HS-27A (cell line): ENCODE measurements around the gene KATNA1.
"Not testable (repeated sequence)": the region's sequence is repeated elsewhere in the genome, so short reads cannot be mapped to it uniquely, and the experiment has no call there.

ENCODE experiments used
- DNase-seq: peaks from one replicate; pipeline ENCODE4 v3.0.0-alpha.2; 2012; ENCODE audit warnings: low read depth, missing footprints

The KATNA1 gene

DNA sequence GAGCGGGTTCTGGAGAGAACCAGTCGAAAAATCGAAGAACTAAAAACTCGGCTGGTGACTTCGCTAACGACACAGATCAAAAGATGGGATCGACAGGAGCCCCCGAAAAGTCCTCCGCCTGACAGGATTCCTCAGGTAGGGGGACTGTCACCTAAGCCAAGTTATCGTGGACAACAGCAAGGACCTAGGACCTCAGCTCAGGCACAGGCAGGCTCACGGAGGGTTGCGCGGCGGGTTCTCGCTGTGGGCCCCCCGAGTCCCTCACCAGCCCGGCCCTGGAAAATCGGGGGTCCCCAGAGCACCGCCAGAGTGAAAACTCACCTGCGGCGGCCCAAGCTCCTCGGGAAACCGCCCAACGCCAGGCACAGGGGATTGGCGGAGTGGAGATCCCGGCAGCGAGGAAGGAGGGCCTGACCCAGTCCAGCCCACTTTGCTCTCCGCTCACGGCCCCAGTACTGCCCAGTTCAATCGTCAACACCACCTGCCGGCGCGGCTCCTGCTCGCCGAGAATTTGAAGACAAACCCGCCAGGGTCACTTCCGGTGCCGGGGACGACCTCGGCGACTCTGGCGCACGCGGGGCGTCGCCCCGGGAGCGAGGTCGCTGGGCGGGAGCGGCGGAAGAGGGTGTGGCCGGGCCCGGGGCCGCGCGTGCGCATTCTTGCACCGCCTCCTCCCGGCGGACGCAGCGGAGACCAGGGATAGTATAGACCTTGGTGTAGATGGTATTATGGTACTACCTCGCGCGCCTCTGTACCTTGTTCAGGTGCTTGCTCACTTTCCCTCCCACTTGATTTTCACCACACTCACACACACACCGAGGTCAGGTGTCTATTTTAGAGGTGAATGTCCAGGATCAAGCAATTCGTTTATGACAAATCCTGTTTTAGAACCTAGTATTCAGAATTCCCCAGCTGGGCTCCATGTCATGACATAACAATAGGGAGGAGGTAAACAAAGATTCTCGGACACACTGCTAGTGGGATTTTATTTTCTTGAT lies at the start of gene KATNA1:
KATNA1 (minus strand) TSS at position 567 of the 998 bp plus-strand sequence. CDS start 10,167 bp downstream, outside the sequence.
- DNase-seq, result peak; percentile 82

DNA sequence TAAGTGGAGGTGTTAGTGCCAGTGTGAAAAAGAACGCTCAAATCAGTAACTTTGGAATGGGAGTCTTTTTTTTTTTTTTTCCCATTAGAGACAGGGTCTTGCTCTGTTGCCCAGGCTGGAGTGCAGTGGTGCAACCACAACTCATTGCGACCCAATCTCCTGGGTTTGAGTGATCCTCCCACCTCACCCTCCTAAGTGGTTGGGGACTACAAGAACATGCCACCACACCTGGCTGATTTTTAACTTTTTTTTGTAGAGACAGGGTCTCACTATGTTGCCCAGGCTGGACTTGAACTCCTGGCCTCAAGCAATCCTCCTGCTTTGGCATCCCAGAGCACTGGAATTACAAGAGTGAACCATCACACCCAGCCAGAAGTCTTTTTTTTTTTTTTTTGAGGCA lies 49.7 kb upstream of the KATNA1 start:
- DNase-seq, result no peak

DNA sequence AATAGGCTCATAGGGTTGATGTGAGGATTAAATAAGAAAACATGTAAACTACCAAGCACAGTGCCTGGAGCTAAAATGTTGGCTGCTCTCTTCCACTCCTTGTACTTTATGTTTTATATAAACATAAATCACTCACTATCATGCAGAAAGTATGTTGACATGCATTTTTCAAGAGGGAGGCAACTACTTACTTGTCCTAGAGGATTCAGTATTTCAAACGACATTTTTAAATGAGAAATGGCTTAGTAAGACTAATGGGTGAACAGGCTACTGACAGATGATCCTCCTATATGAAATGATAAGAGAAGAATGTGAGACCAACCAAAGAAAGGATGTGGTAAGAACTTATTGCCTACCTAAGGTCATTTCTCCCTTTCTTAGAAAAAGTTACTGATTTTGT lies 48.4 kb upstream of the KATNA1 start:
- peak; percentile 38 for DNase-seq

DNA sequence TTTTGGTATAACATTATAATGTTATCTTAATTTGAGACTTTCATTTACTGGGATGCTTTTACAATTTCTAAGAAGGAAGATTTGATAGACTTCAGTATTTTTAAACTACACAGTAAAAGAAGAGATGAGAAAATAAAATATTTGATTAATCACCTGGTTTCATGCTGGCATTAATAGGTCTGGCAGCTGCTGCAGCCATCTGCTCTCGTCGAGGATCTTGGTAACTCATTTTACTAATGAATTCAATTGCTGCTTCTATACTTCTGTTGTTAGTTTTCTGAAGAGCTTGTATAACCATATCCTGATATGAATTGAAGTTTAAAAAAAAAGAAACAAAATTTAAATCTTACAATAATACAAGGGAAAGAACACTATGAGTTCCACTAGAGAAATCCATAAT lies 46.4 kb upstream of the KATNA1 start:
- no peak for DNase-seq

DNA sequence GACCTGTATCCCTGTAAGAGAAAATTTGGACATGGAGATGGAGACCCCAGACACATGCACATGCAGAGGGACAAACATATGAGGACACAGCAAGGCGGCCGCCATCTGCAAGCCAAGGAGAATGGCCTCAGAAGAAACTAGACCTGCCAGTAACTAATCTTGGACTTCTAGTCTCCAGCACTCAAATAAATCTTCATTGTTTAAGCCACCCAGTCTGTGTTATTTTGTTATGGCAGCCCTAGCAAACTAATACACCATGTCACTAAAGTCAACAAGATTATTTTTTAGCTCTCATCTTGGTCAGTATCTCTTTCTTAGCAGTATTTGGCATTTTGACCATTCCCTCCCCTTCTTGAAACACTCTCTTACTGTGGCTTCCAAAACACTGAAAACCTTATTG lies 42.7 kb upstream of the KATNA1 start:
- DNase-seq, result no peak

DNA sequence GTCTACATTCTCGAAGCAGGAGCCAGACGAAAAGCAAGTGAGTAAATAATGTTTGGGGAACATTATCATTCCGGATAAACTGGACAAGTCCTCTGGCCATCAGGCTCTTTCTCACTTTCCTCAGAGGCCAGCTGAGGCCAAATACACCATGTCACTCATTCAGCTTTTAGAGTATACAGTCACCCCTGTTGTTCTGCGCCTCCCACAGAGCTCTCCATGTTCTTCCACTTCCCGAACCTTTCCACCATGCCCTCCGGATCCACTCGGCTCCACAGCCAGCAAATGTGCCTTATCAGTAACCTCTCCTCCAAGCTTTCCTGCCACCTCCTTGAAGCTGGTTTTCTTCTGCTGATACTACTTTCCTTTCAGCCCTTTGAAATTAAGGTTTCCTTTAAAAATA lies 37.7 kb upstream of the KATNA1 start:
- DNase-seq, result no peak

DNA sequence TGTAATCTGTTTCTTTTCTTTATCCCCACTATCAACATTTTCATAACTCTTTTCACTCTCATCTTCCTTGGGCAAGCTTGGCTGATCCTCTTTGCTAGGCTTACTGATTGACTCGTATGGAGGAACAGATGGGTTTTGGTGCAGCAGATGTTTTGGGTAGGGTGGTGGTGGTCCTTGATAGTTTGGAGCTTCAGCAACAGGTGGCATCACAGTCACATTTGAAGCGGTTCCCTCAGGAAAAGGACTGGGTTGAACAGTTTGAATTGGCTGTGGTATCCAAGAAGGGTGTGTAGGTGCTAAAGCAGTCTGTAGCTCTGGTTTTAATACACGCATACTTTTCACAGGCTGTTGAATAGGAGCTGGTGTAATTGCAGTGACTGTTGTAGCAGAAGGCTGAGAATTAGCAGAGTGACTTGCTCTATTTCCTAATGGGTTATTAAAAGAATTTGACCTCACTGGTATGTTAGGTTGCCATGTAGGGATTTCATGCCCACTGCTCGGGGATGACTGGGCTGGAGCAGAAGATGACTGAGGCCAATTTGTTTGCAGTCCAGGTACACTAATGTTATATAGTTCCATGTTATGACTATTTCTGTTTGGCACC lies 34.8 kb upstream of the KATNA1 start:
- no peak for DNase-seq

DNA sequence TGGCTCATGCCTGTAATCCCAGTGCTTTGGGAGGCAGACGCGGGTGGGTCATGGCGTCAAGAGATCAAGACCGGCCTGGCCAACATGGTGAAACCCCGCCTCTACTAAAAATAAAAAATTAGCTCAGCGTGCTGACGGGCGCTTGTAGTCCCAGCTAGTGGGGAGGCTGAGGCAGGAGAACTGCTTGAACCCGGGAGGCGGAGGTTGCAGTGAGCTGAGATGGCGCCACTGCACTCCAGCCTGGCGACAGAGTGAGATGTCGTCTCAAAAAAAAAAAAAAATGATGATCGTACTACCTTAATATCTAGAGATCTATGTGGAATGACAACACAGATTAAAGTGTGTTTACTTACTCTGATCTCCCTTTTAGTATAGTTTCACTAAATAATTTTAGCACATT lies 33.3 kb upstream of the KATNA1 start:
- DNase-seq, result not testable (repeated sequence)

DNA sequence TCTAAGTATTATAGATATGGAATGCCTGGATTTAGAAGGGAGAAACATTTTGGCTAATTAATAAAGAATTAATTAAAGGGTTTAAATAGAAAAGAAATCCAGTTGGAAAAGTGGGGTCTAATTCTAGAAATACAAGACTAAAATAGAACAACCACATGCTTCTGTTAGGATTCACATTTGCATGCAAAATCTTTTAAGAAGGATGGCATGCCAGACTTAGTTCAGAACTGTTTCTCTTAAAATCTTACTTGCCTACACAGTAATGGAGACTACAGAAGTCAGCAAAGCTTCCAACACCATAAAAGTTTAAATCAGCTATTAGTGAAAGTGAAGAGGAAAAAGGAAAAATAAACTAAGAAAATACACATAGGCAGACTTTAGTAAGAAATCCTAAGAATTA lies 32.7 kb upstream of the KATNA1 start:
- no peak for DNase-seq

DNA sequence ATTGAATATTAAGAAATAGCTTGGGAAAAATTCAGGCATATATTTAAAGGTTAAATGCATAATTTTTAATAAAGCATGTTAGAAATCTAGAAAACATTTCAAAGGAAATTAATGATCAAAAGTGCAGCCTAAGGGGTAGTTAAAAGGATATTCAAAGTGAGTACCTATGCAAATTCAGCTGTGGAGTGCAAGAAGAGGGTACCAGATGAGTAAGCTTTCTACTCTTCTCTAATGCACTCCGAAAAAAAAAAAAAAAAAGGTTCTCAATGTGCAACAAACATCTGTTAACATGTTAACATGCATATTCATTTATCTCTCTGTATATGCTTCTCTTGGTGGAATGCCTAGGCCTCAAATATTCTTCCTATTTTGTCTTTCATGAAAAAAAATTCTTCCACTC lies 32.0 kb upstream of the KATNA1 start:
- DNase-seq, result no peak

DNA sequence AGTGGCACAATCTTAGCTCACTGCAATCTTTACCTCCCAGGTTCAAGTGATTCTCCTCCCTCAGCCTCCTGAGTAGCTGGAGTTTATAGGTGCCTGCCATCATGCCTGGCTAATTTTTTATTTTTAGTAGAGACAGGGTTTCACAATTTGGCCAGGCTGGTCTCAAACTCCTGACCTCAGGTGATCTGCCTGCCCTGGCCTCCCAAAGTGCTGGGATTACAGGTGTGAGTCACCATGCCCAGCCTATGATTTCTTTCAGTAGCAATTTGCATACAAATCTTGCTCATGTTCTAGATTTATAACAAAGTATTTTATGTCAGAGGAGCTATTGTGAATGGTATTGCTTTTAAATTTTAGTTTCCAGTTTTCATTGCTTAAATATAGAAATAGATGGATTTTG lies 23.8 kb upstream of the KATNA1 start:
- not testable (repeated sequence) for DNase-seq

DNA sequence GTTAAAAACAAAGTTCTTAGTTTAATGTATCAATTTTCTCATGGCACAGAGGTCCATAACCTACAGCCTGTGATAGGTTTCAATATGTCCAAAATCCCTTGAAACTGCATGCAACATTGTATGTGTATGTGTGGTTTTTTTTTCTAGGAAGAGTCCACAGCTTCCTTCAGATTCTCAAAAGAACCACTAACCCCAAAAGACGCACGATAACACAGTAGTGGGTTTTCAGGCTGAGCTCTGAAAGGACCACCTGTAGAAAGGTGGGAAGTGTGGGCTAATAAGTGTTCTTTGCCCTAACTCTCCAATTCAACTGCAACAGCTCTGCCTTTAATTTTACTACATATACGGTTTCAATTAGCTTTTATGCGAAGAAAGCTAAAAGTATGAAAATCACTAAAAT lies 11.5 kb upstream of the KATNA1 start:
- DNase-seq, result no peak

DNA sequence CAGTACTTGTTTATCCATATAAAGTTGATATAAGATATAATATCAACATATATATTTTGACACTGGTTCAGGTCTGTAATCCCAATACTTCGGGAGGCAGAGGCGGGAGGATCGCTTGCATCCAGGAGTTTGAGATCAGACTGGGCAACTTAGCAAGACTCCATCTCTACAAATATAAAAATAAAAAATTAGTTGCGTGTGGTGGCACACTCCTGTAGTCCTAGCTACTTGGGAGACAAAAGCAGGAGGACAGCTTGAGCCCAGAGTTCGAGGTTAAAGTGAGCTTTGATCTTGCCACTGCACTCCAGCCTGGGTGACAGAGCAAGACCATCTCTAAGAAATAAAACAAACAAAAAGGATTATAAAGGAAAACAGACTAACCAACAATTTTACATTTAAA lies 8.9 kb upstream of the KATNA1 start:
- DNase-seq, result no peak

DNA sequence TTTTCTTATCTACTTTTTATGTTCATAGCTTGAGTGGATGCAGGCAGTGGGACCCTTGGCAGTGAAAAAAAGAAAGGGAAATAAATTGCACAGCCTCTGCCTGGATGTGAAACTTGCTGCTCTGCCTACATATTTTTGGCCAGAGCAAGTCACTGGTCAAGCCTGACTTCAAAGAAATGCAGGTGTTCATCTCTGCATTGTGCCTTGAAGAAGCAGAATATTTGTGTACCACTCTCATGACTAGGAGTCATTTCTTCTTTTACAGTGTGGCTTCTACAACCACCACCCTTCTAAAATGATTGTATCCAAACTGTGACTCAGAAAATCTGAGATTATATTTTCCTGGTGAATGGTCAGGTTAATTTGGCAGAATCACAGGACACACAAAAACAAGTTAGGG lies 2.5 kb upstream of the KATNA1 start:
- no peak for DNase-seq

DNA sequence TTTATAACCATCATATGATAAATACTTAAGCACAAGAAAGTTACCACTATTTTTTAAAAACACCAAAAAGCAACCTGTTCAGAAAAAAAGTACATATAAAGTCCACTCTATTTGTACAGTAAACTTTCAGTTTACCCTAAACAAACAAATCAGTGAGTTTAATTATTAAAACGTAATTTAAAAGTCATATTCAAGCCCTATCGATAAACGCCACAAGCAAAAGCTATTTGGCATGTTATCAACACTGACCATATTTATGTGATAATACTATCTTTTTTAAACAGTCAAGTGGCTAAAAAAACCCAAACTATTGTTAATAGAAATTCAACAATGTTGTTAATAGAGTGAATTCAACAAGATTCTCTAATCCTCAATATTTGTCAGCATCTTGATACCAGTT lies 1.9 kb downstream of the KATNA1 start:
- no peak for DNase-seq

DNA sequence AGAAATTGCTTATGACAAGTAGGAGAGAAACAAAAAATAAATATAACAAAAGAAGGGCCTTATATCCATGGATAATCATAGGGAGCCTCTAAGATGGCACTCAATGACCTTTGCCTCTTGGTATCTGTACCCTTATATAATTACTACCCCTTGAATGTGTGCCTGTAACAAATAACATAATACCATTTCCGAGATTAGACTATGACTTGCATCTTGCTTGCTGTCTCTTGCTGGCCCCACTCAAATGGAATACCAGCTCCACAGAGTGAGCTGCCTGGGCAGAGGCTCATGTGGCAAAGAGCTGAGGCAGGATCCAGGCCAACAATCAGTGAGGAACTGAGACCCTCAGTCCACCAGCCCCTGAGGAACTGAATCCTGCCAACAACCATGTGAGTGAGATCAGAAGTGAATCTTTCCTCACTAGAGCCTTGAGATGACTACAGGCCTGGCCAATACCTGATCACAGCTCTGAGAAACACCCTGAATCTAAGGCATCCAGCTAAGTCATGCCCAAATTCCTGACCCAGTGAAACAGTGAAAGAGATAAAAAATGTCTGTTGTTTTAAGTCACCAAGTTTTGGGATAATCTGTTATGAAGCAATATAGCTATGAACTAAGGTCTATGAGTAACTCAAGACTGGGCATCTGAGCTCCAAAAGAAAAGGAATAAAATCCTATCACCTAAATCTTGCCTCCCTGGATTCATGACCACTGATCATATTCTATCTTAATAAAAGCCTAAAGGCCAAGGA lies 5.5 kb downstream of the KATNA1 start:
- DNase-seq, result no peak

DNA sequence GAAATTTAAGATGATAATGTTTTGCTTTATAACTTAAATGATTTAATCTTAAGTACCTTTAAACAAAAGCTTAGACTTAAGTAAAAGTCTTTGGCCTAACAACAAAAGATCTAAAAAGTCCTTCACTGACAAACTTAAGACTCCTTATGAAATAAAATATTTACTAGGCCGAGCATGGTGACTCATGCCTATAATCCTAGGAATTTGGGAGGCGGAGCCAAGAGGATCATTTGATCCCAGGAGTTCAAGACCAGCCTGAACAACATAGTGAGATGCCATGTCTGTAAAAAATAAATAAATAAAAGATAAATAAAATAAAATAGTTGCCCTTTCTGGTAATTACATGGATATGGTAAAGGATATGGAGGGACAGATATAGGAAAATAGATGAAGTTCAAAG lies 12.4 kb downstream of the KATNA1 start:
- peak; percentile 64 for DNase-seq

DNA sequence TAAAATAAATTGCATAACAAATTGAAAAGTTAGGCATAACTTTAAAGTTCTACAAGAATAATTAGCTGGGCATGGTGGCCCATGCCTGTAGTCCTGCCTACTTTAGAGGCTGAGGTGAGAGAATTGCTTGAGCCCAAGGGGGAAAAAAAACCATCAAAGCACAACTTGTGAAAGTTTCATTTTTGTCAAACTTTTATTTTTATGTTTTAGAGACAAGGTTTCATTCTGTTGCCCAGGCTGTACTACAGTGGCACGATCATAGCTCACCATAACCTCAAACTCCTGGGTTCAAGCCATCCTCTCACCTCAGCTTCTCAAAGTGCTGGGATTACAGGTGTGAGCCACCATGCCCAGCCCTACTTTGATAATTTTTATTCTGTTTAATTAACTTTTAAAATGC lies 14.2 kb downstream of the KATNA1 start:
- DNase-seq, result no peak

DNA sequence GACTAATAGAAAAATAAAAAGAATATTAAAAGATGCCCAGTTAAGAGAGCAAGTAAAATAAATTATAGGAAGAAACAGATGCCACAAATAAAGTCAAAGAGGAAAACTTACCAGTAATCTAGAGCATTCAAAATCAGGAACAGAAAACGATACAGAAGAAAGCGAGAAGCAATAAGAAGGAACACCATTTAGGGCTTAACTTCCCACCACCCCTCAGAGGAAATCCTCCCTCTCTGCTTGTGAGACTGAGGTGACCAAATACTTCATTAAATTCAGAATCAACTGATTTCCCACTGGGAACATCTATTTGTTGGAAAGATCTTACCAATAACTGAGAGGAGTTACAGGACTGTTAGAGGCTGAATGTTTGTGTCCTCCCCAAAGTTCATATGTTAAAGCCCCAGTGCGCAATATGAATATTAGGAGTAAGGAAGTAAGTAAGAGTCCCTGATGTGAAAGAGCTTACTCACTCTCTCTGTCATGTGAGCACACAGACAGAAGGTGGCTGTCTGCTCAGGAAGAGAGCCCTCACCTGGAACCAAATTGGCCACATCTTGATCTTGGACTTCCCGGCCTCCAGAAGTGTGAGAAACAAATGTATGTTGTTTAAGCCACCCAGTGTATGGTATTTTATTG lies 19.5 kb downstream of the KATNA1 start:
- DNase-seq, result no peak

DNA sequence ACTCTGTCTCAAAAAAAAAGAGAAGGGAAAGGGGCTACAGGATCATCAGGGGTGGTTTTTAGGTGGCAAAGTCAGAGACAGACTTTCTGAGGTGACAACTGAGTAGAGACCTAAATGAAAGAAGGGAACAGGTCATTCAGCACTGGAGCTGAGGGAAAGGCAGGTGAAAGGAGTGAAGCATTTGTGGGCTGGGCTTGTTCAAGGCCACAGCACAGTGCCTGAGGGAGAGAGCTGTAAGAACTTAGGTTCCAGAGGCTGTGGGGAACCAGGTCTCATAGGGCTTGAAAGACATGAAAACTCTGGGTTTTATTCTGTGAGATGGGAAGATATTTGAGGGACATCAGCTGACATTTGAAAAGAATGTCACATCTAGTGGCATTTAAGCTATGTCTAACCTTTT lies 20.8 kb downstream of the KATNA1 start:
- DNase-seq, result no peak

DNA sequence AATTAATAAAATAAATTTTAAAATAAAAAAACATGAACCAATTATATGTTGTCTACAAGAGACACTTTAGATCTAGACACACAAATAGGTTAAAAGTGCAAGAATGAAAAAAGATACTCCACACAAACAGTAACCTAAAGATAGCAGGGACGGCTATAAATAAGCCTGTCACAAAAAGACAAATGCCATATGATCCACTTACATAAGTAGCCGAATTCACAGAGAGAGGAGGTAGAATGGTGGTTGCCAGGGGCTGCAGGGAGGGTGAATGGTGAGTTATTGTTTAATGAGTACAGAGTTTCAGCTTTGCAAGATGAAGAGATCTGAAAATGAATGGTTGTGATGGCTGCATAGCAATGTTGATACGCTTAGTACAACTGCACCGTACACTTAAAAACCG lies 32.7 kb downstream of the KATNA1 start:
- DNase-seq, result no peak

DNA sequence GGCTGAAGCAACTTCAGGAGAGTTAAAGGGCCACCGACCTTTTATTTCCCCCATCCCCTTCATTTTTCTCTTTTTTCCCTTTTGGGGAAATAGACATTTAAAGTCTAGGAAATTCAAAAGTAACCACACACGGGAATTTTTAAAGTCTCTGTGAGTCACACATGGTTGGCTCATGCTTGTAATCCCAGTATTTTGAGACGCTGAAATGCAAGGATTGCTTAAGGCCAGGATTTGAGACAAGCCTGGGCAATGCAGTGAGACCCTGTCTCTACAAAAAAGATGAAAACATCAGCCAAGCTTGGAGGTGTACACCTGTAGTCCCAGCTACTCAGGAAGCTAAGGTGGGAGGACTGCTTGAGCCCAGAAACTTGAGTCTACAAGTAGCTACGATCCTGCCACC lies 34.2 kb downstream of the KATNA1 start:
- DNase-seq, result no peak
